T-helper 17 cell (primary cell): ENCODE results near the gene TRMU. TPM values are rescaled to one million over a fixed set of nuclear protein-coding genes. Genes with fewer than 3 reads are reported as not detected.
"Not testable (repeated sequence)": the region's sequence is repeated elsewhere in the genome, so short reads cannot be mapped to it uniquely, and the experiment has no call there.

Source experiments
- ATAC-seq: fragments of 150-1000 bp; cut with Tn5 transposase; 2 replicates; pipeline ENCODE4 v1.10.0; 2021; ENCODE audit warnings: mild to moderate bottlenecking, moderate library complexity
- DNase-seq, 3 donors: peaks; one replicate each; pipeline versions ENCODE4 v3.0.0 to v3.0.0-alpha.2; 2020 to 2021
- H3K9me3 ChIP-seq: one replicate; pipeline ENCODE4 v1.7.0; 2013; ENCODE audit warnings: low read length, mild to moderate bottlenecking; ENCODE audit not compliant: control insufficient read depth, poor library complexity, severe bottlenecking
- H3K27ac Mint-ChIP-seq: one replicate; pipeline ENCODE4 v1.8.0; 2022; ENCODE audit warnings: mild to moderate bottlenecking, moderate library complexity, mixed read lengths
- H3K27me3 Mint-ChIP-seq: one replicate; pipeline ENCODE4 v1.8.0; 2022; ENCODE audit warnings: mixed read lengths
- H3K36me3 Mint-ChIP-seq: one replicate; pipeline ENCODE4 v1.8.0; 2022; ENCODE audit warnings: low read depth, mixed read lengths
- H3K4me1 Mint-ChIP-seq: one replicate; pipeline ENCODE4 v1.8.0; 2022; ENCODE audit warnings: mild to moderate bottlenecking, mixed read lengths
- H3K4me3 Mint-ChIP-seq: one replicate; pipeline ENCODE4 v1.8.0; 2022; ENCODE audit warnings: mild to moderate bottlenecking, moderate library complexity, mixed read lengths
- total RNA-seq, 4 donors: library from RNA in 2 of 4; stranded (reverse) in 2 of 4; gene quantifications; one replicate each; pipeline ENCODE4 v1.2.3 and lab custom pipeline; 2022 to 2026

TRMU gene
- total RNA-seq, 2 donors from 2014 or later = 47.5 to 54.8 TPM

GRCh38 chr22:46390105-46390651 lies 54.7 kb downstream of the TRMU start:
- DNase-seq (no peak), ATAC-seq (no peak)
- Mint-ChIP-seq H3K36me3 (no peaks in the 10 kb centered on the region), H3K27ac (peak overlapping the region; percentile 14), H3K27me3 (peaks cover 6% of the 10 kb centered on the region), H3K4me1 (peaks cover 5% of the 10 kb centered on the region), H3K4me3 (no peak overlapping the region)
- H3K9me3 ChIP-seq = no peaks in the 10 kb centered on the region

GRCh38 chr22:46390652-46391301 lies 55.3 kb downstream of the TRMU start:
- peaks cover 6% of the 10 kb centered on the region for H3K27me3 Mint-ChIP-seq
- H3K27ac Mint-ChIP-seq = no peak overlapping the region
- no peak for DNase-seq

GRCh38 chr22:46391486-46392136 lies 56.1 kb downstream of the TRMU start:
- no peak for ATAC-seq
- no peaks in the 10 kb centered on the region for H3K9me3 ChIP-seq
- Mint-ChIP-seq H3K36me3 (no peaks in the 10 kb centered on the region), H3K27ac (no peak overlapping the region), H3K27me3 (peaks cover 6% of the 10 kb centered on the region), H3K4me1 (peaks cover 5% of the 10 kb centered on the region), H3K4me3 (no peak overlapping the region)
- DNase-seq = no peak

More at GRCh38 chr22:46390652-46391301, 55.3 kb downstream of the TRMU start:
- H3K36me3 Mint-ChIP-seq = no peaks in the 10 kb centered on the region
- peak overlapping the region; percentile 19 for H3K4me3 Mint-ChIP-seq
- H3K9me3 ChIP-seq = no peaks in the 10 kb centered on the region
- H3K4me1 Mint-ChIP-seq = peaks cover 5% of the 10 kb centered on the region
- ATAC-seq = no peak

GRCh38 chr22:46392137-46392844 lies 56.8 kb downstream of the TRMU start:
- Mint-ChIP-seq H3K27ac (no peak overlapping the region), H3K36me3 (no peaks in the 10 kb centered on the region), H3K4me1 (peaks cover 5% of the 10 kb centered on the region), H3K27me3 (peaks cover 6% of the 10 kb centered on the region), H3K4me3 (no peak overlapping the region)
- H3K9me3 ChIP-seq = no peaks in the 10 kb centered on the region
- no peak for DNase-seq
- ATAC-seq = no peak

- Mint-ChIP-seq H3K27ac (no peak overlapping the region), H3K36me3 (no peaks in the 10 kb centered on the region), H3K4me3 (no peak overlapping the region), H3K27me3 (peaks cover 6% of the 10 kb centered on the region), H3K4me1 (peaks cover 5% of the 10 kb centered on the region)
- no peaks in the 10 kb centered on the region for H3K9me3 ChIP-seq
- peak; percentile 59 for ATAC-seq
- no peak for DNase-seq
Observed at GRCh38 chr22:46393873-46394272, 58.4 kb downstream of the TRMU start.

- peaks cover 6% of the 10 kb centered on the region for H3K27me3 Mint-ChIP-seq
- H3K4me3 Mint-ChIP-seq = no peak overlapping the region
- no peaks in the 10 kb centered on the region for H3K36me3 Mint-ChIP-seq
- no peak for DNase-seq
- no peaks in the 10 kb centered on the region for H3K9me3 ChIP-seq
- ATAC-seq = no peak
- no peak overlapping the region for H3K27ac Mint-ChIP-seq
- H3K4me1 Mint-ChIP-seq = peaks cover 5% of the 10 kb centered on the region
Observed at GRCh38 chr22:46394622-46395021, 59.1 kb downstream of the TRMU start.

- ATAC-seq (no peak), DNase-seq (no peak)
- no peak overlapping the region for H3K27ac Mint-ChIP-seq
- H3K4me1 Mint-ChIP-seq = peaks cover 5% of the 10 kb centered on the region
- no peaks in the 10 kb centered on the region for H3K36me3 Mint-ChIP-seq
- H3K27me3 Mint-ChIP-seq = peaks cover under 1% of the 10 kb centered on the region
- H3K4me3 Mint-ChIP-seq = no peak overlapping the region
- no peaks in the 10 kb centered on the region for H3K9me3 ChIP-seq
Observed at GRCh38 chr22:46395145-46395544, 59.6 kb downstream of the TRMU start.

- H3K36me3 Mint-ChIP-seq, ATAC-seq, H3K9me3 ChIP-seq, H3K4me3 Mint-ChIP-seq, H3K27me3 Mint-ChIP-seq, DNase-seq, H3K4me1 Mint-ChIP-seq: not testable (repeated sequence)
- peak overlapping the region; percentile 32 for H3K27ac Mint-ChIP-seq
Observed at GRCh38 chr22:46397049-46397448, 61.5 kb downstream of the TRMU start.

GRCh38 chr22:46397514-46397913 lies 62.0 kb downstream of the TRMU start:
- Mint-ChIP-seq H3K27ac (no peak overlapping the region), H3K27me3 (no peaks in the 10 kb centered on the region), H3K4me3 (no peak overlapping the region), H3K36me3 (no peaks in the 10 kb centered on the region), H3K4me1 (peaks cover 5% of the 10 kb centered on the region)
- no peaks in the 10 kb centered on the region for H3K9me3 ChIP-seq
- ATAC-seq (no peak), DNase-seq (no peak)

- Mint-ChIP-seq H3K27ac (no peak overlapping the region), H3K27me3 (no peaks in the 10 kb centered on the region), H3K4me3 (no peak overlapping the region), H3K4me1 (peaks cover 7% of the 10 kb centered on the region), H3K36me3 (no peaks in the 10 kb centered on the region)
- no peaks in the 10 kb centered on the region for H3K9me3 ChIP-seq
- DNase-seq (no peak), ATAC-seq (no peak)
Observed at GRCh38 chr22:46397951-46398350, 62.4 kb downstream of the TRMU start.

- ATAC-seq = no peak
- no peak for DNase-seq
- Mint-ChIP-seq H3K36me3 (no peaks in the 10 kb centered on the region), H3K4me1 (peaks cover 10% of the 10 kb centered on the region), H3K4me3 (no peak overlapping the region), H3K27me3 (no peaks in the 10 kb centered on the region), H3K27ac (no peak overlapping the region)
- H3K9me3 ChIP-seq = no peaks in the 10 kb centered on the region
Observed at GRCh38 chr22:46399251-46400024, 63.9 kb downstream of the TRMU start.

- Mint-ChIP-seq H3K27me3 (no peaks in the 10 kb centered on the region), H3K27ac (no peak overlapping the region), H3K4me1 (peaks cover 10% of the 10 kb centered on the region), H3K4me3 (no peak overlapping the region), H3K36me3 (no peaks in the 10 kb centered on the region)
- DNase-seq = no peak
- no peaks in the 10 kb centered on the region for H3K9me3 ChIP-seq
- ATAC-seq = no peak
Observed at GRCh38 chr22:46401370-46401769, 65.9 kb downstream of the TRMU start.

- no peaks in the 10 kb centered on the region for H3K9me3 ChIP-seq
- Mint-ChIP-seq H3K4me1 (peaks cover 10% of the 10 kb centered on the region), H3K27ac (no peak overlapping the region), H3K4me3 (no peak overlapping the region), H3K36me3 (no peaks in the 10 kb centered on the region), H3K27me3 (no peaks in the 10 kb centered on the region)
- no peak for DNase-seq
- no peak for ATAC-seq
Observed at GRCh38 chr22:46402505-46402904, 67.0 kb downstream of the TRMU start.
